Measurements from ENCODE around the gene PRMT1. TPM values are rescaled to one million over a fixed set of nuclear protein-coding genes. Genes with fewer than 3 reads are reported as not detected.

Gene PRMT1
- total RNA-seq, 1 donor from 2014 or later = 273 TPM

- H3K27ac Mint-ChIP-seq = no peak overlapping the region
- no peaks in the 10 kb centered on the region for H3K27me3 Mint-ChIP-seq (ENCODE audit: low read depth)
- H3K9me3 Mint-ChIP-seq = no peaks in the 10 kb centered on the region
- no peak for TF ChIP-seq CTCF (IDR thresholded peaks at IDR 0.05; ENCODE audit: unreplicated experiment)
- no peak for DNase-seq (ENCODE audit: low spot score in 2 of 2, unreplicated experiment in 2 of 2)
- H3K4me3 Mint-ChIP-seq = no peak overlapping the region
- peaks cover 9% of the 10 kb centered on the region for H3K36me3 Mint-ChIP-seq
- no peaks in the 10 kb centered on the region for H3K4me1 Mint-ChIP-seq
These were observed 22.3 kb downstream of the PRMT1 start for GRCh38 chr19:49699364-49699763.

GRCh38 chr19:49700563-49700962 is 23.5 kb downstream of the PRMT1 start:
- no peak for DNase-seq (ENCODE audit: low spot score in 2 of 2, unreplicated experiment in 2 of 2)
- H3K27me3 Mint-ChIP-seq (ENCODE audit: low read depth) = no peaks in the 10 kb centered on the region
- H3K4me1 Mint-ChIP-seq = no peaks in the 10 kb centered on the region
- H3K36me3 Mint-ChIP-seq = peaks cover 9% of the 10 kb centered on the region
- no peak for TF ChIP-seq CTCF (IDR thresholded peaks at IDR 0.05; ENCODE audit: unreplicated experiment)
- no peak overlapping the region for H3K27ac Mint-ChIP-seq
- H3K4me3 Mint-ChIP-seq = no peak overlapping the region
- no peaks in the 10 kb centered on the region for H3K9me3 Mint-ChIP-seq

DNA sequence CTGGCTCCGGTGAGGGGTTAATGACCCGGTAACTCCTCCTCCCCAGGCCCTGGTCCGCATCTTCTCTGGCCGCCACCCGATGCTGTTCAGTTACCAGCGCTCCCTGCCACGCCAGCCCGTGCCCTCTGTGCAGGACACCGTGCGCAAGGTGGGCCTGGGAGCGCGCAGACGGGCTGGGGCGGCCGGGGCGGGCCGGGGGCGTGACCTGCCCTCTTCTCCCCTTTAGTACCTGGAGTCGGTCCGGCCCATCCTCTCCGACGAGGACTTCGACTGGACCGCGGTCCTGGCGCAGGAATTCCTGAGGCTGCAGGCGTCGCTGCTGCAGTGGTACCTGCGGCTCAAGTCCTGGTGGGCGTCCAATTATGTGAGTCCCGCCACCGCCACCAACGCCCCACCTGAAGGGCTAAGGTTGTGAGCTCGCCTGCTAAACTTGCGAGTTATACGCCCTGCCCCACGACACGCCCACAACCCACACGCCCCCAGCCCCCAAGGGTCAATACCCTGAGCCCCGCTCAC is 24.3 kb downstream of the PRMT1 start:
- Mint-ChIP-seq H3K9me3 (no peaks in the 10 kb centered on the region), H3K4me1 (no peaks in the 10 kb centered on the region), H3K36me3 (peaks cover 9% of the 10 kb centered on the region)

GRCh38 chr19:49704888-49705642 is 28.0 kb downstream of the PRMT1 start:
- Mint-ChIP-seq H3K27me3 (ENCODE audit: low read depth) (no peaks in the 10 kb centered on the region), H3K27ac (no peak overlapping the region), H3K9me3 (no peaks in the 10 kb centered on the region), H3K4me3 (no peak overlapping the region), H3K4me1 (no peaks in the 10 kb centered on the region), H3K36me3 (peaks cover 11% of the 10 kb centered on the region)
- no peak for DNase-seq (ENCODE audit: low spot score in 2 of 2, unreplicated experiment in 2 of 2)
- TF ChIP-seq CTCF (IDR thresholded peaks at IDR 0.05; ENCODE audit: unreplicated experiment) = no peak

More for the DNA sequence above, 24.3 kb downstream of the PRMT1 start:
- Mint-ChIP-seq H3K27ac (no peak overlapping the region), H3K27me3 (ENCODE audit: low read depth) (no peaks in the 10 kb centered on the region), H3K4me3 (no peak overlapping the region)
- no peak for TF ChIP-seq CTCF (IDR thresholded peaks at IDR 0.05; ENCODE audit: unreplicated experiment)
- no peak for DNase-seq (ENCODE audit: low spot score in 2 of 2, unreplicated experiment in 2 of 2)

- no peak for DNase-seq (ENCODE audit: low spot score in 2 of 2, unreplicated experiment in 2 of 2)
- H3K36me3 Mint-ChIP-seq = peaks cover 17% of the 10 kb centered on the region
These were observed 28.8 kb downstream of the PRMT1 start for GRCh38 chr19:49705919-49706318.

More at GRCh38 chr19:49705919-49706318, 28.8 kb downstream of the PRMT1 start:
- Mint-ChIP-seq H3K27me3 (ENCODE audit: low read depth) (no peaks in the 10 kb centered on the region), H3K4me1 (no peaks in the 10 kb centered on the region), H3K4me3 (no peak overlapping the region), H3K9me3 (no peaks in the 10 kb centered on the region), H3K27ac (no peak overlapping the region)
- no peak for TF ChIP-seq CTCF (IDR thresholded peaks at IDR 0.05; ENCODE audit: unreplicated experiment)

All from mesothelial cell of epicardium (in vitro differentiated cells).